Superior temporal gyrus (tissue), 1 donor: ENCODE measurements around the gene PTGES3.

Experiments
- DNase-seq: peaks from one replicate; pipeline ENCODE4 v3.0.0-alpha.2; 2016; ENCODE audit errors: extremely low spot score

PTGES3 gene

DNA sequence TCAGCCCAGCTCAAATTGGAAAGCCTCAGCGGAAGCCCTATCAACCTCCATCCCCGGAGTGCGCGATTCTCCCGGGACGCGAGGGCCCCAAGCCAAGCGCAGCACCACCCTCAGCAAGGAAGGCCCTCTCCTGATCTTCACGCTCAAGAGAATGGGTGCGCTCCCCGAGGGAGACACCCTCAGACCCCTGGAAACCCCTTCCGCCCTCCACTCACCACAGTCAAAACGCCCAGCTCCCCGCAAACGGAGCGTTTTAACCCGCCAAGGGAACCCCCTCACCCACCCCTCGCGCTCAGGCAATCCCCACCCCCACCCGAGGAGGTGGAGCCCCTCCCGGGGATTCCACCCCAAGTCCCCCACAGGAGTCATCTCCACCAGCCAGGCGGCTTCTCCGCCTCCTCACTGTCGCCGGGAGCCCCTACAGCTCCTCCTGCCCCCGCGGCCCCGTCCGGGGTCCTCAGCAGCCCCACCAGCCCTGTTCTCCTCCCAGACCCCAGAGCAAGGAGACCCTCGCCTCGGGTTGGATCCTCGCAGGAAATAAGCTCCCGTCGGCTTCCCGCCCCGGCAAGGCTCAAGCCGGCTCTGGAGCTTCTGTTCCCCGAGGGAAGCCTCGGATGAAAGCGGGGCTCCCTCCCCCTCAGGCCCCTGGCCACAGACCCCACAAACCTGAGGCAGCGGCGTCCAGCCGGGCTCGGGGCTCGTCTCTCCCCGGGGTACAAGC, 58.5 kb downstream of the PTGES3 start:
- no peak for DNase-seq

DNA sequence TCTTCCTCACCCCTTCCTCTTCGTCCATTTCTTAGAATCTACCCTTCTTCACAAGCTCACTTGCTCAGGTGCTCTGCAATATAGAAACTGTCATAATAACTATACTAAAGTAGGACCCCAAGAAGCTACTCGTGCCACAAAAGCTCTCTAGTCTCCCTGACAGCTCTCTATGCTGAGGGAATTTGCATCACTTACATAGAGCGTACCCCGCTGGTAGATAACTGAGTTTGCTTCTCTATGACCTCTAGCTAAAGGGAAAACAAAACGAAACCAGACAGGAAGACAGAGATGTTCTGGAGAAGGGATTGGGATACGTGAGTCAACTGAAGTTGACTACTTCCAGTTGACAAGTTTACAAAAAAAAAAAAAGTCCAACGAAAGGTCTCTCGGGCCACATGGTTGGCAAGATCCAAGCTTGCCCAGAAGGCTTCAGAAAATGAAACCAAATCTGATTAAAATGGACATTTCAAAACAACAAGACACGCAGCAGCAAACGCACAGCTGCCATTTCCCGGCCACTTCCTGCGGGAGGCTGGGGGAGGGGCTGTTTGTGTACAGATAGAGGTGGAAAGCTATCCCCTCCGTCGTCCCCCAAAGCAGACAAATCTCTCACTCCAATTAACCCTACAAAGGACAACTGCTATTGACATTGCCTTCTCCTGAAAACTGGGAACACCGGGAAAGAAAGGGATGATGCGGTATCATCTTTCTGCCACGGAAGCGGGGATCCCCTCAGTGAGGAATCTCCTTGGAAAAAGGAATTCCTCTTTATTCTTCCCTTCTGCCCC, 59.2 kb downstream of the PTGES3 start:
- peak; percentile 78 for DNase-seq

DNA sequence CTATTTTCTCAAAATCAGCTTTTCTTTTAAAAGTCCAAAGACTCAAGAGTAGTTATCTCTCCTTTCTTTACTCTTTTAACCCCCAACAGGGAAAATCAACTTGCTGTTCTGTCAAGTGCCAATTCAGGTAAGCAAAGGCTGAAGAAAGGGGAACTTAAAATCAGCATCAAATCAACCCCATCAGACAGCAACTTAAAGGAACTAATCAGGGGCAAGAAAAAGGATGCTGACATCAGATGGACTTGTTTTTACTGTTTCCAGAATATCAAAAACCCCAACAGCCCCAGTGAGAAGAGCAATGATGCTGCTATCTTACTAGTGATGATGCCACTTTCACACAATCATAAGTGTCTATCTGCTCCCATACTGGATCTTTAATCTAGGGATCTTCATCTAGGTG, 61.4 kb downstream of the PTGES3 start:
- no peak for DNase-seq

DNA sequence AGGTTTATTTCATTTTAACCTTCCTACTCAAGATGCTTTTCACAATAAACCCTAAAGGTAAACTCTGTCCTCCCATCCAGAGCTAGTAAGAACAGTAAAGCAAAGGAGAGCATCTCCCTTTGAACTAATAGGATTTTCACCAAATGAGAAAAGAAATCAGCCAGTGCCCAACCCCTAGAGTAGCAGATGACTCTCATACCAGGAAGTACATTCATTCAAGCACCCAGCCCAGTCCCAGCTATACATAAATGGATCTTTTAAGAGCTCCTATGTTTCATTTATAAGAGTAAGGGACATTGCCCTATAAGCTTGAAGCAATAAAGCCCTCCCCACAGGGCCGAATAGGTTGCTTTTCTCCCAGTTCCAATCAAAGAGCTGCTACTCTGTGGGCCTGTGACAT, 65.5 kb downstream of the PTGES3 start:
- DNase-seq = no peak

DNA sequence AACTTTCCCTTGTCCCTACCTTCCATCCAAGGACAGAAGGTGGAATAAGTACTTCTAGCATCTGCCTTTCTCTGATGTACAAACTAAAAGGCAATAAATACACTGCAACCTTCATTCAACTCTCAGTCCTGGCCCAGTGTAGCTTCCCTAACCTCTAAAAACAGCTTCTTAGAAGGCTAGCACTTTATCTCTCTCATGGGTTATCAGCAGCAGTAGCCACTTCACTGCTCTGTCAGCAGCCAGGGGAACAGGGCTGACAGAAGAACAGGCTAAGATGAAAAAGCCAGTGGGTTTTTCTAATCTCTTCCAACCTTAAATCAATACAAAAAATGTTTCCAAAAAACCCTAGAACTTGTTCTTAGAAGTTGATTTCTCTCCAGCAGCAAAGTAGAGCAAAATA, 71.2 kb downstream of the PTGES3 start:
- DNase-seq = no peak

DNA sequence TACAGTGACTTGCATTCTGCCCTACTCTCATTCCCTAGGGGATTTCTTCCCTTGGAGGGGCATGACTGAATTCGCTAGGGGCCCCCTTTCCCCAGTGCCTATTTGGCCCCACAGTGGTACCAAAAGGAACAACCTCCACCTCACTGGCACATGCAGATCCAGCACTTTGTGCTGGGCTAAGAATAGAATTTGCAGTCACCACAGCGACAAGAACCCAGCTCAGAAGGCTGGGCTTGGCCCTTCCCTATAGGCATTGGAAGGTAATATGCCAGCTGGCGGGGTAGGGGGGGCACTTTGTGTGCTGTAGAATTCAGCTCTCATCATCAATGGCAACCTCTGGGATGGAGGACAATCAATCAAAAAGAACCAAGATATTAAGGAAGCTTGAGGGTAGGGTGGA, 71.8 kb downstream of the PTGES3 start:
- DNase-seq = no peak

DNA sequence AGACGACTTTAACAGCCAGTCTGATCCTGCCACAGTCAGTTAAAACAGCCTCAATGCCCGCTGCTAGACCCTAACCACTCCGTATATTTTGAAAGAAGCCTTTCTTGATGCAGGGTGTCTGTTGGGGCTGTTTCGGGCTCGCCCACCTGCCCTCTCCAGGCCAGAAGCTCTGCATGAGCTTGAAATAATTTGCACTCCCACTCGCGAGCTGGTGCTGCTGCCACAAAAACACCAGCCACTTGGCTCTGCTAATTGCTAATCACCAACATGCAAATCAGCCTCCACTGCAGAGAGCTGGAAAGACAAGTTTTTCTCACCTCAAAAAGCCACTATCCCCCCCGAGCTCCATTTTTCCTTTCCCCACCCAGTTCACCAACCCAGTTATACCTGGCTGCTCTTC, 73.5 kb downstream of the PTGES3 start:
- DNase-seq = peak; percentile 27
